ENCODE results near the gene XYLT1.

- no peak for TF ChIP-seq SUZ12 (IDR thresholded peaks at IDR 0.05)
- TF ChIP-seq FOXA1 (IDR thresholded peaks at IDR 0.05) = no peak
- no peak for TF ChIP-seq FOXM1 (IDR thresholded peaks at IDR 0.05; ENCODE audit: borderline replicate concordance)
- TF ChIP-seq PKNOX1 (IDR thresholded peaks at IDR 0.05) = no peak
- no peak for TF ChIP-seq SP1 (IDR thresholded peaks at IDR 0.05)
- TF ChIP-seq ZNF384 (IDR thresholded peaks at IDR 0.05) = no peak
Observed at GRCh38 chr16:17348826-17349225, 121.9 kb downstream of the XYLT1 start.
